Uterus (tissue), 2 donors: Measurements from ENCODE around the gene IGF2.

Experiments used
- POLR2A ChIP-seq, 2 donors: fragments of 450-650 bp; IDR thresholded peaks; one replicate each; pipeline ENCODE4 v1.6.1; 2016; ENCODE audit warnings: antibody characterized with exemption in 2 of 2, mild to moderate bottlenecking in 1 of 2, moderate library complexity in 1 of 2
- TF ChIP-seq, protein P1 (sequence below), 4 experiments: fragments of 200-600 bp in 2 of 4; fragments of 450-650 bp in 2 of 4; sonication (generic) in 2 of 4; IDR thresholded peaks; one replicate each; pipeline ENCODE4 v1.5.1; 2016 to 2019; ENCODE audit warnings: antibody characterized with exemption in 4 of 4, mild to moderate bottlenecking in 2 of 4, moderate library complexity in 1 of 4

GRCh38 chr11:2118677-2119076 is 20.5 kb downstream of the IGF2 start:
- TF ChIP-seq, protein P1, sequence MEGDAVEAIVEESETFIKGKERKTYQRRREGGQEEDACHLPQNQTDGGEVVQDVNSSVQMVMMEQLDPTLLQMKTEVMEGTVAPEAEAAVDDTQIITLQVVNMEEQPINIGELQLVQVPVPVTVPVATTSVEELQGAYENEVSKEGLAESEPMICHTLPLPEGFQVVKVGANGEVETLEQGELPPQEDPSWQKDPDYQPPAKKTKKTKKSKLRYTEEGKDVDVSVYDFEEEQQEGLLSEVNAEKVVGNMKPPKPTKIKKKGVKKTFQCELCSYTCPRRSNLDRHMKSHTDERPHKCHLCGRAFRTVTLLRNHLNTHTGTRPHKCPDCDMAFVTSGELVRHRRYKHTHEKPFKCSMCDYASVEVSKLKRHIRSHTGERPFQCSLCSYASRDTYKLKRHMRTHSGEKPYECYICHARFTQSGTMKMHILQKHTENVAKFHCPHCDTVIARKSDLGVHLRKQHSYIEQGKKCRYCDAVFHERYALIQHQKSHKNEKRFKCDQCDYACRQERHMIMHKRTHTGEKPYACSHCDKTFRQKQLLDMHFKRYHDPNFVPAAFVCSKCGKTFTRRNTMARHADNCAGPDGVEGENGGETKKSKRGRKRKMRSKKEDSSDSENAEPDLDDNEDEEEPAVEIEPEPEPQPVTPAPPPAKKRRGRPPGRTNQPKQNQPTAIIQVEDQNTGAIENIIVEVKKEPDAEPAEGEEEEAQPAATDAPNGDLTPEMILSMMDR (IDR thresholded peaks at IDR 0.05), result no peak
- TF ChIP-seq POLR2A (IDR thresholded peaks at IDR 0.05), result no peak
